ENCODE results near the gene PAK6. TPM values are rescaled to one million over a fixed set of nuclear protein-coding genes. Genes with fewer than 3 reads are reported as not detected.
A peak's percentile ranks its signal among the peaks of the same experiment; 100 is the strongest.

The PAK6 gene
- total and polyA plus RNA-seq, 9 of the 15 experiments (the other 6 are each of a cell fraction or from before 2014, with no cell fraction given) = 0.03 to 0.74 (median 0.16) TPM; not detected in 2

GRCh38 chr15:40279437-40280141 lies 40.7 kb downstream of the PAK6 start (continued):
- no peak for TF ChIP-seq ZBTB40 (IDR thresholded peaks at IDR 0.05)
- no peak for TF ChIP-seq ZBTB40 (CRISPR knock-in tag; IDR thresholded peaks at IDR 0.05)
- TF ChIP-seq, protein P1, sequence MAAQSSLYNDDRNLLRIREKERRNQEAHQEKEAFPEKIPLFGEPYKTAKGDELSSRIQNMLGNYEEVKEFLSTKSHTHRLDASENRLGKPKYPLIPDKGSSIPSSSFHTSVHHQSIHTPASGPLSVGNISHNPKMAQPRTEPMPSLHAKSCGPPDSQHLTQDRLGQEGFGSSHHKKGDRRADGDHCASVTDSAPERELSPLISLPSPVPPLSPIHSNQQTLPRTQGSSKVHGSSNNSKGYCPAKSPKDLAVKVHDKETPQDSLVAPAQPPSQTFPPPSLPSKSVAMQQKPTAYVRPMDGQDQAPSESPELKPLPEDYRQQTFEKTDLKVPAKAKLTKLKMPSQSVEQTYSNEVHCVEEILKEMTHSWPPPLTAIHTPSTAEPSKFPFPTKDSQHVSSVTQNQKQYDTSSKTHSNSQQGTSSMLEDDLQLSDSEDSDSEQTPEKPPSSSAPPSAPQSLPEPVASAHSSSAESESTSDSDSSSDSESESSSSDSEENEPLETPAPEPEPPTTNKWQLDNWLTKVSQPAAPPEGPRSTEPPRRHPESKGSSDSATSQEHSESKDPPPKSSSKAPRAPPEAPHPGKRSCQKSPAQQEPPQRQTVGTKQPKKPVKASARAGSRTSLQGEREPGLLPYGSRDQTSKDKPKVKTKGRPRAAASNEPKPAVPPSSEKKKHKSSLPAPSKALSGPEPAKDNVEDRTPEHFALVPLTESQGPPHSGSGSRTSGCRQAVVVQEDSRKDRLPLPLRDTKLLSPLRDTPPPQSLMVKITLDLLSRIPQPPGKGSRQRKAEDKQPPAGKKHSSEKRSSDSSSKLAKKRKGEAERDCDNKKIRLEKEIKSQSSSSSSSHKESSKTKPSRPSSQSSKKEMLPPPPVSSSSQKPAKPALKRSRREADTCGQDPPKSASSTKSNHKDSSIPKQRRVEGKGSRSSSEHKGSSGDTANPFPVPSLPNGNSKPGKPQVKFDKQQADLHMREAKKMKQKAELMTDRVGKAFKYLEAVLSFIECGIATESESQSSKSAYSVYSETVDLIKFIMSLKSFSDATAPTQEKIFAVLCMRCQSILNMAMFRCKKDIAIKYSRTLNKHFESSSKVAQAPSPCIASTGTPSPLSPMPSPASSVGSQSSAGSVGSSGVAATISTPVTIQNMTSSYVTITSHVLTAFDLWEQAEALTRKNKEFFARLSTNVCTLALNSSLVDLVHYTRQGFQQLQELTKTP (IDR thresholded peaks at IDR 0.05; ENCODE audit: low read depth in 1 of 2, partially characterized antibody in 2 of 2) = no peak
- TF ChIP-seq, protein P2, sequence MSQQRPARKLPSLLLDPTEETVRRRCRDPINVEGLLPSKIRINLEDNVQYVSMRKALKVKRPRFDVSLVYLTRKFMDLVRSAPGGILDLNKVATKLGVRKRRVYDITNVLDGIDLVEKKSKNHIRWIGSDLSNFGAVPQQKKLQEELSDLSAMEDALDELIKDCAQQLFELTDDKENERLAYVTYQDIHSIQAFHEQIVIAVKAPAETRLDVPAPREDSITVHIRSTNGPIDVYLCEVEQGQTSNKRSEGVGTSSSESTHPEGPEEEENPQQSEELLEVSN (IDR thresholded peaks at IDR 0.05; ENCODE audit: borderline replicate concordance in 1 of 2, extremely low read depth in 1 of 2, insufficient read depth in 1 of 2, insufficient read length in 1 of 2, low read depth in 1 of 2, low read length in 1 of 2, poor library complexity in 1 of 2, severe bottlenecking in 1 of 2) = peak in 1 of 2 experiments; percentile 9
- no peak for TF ChIP-seq RBM34 (IDR thresholded peaks at IDR 0.05; ENCODE audit: borderline replicate concordance, insufficient read depth, low read length)
- TF ChIP-seq HNRNPK (IDR thresholded peaks at IDR 0.05; ENCODE audit: low read depth, low read length, poor library complexity, severe bottlenecking) = no peak
- TF ChIP-seq TBP (optimal IDR thresholded peaks at IDR 0.05; ENCODE audit: low read depth, low read length) = no peak
- TF ChIP-seq FOXP4 (CRISPR knock-in tag; IDR thresholded peaks at IDR 0.05; ENCODE audit: borderline replicate concordance) = no peak

All from K562 (cell line).